ENCODE data around the gene TERT. TPM values are rescaled to one million over a fixed set of nuclear protein-coding genes. Genes with fewer than 3 reads are reported as not detected.
"Not testable (repeated sequence)": the region's sequence is repeated elsewhere in the genome, so short reads cannot be mapped to it uniquely, and the experiment has no call there.

The TERT gene
- total RNA-seq, 3 donors from 2014 or later: 2.1 to 5.0 (median 2.8) TPM

DNA sequence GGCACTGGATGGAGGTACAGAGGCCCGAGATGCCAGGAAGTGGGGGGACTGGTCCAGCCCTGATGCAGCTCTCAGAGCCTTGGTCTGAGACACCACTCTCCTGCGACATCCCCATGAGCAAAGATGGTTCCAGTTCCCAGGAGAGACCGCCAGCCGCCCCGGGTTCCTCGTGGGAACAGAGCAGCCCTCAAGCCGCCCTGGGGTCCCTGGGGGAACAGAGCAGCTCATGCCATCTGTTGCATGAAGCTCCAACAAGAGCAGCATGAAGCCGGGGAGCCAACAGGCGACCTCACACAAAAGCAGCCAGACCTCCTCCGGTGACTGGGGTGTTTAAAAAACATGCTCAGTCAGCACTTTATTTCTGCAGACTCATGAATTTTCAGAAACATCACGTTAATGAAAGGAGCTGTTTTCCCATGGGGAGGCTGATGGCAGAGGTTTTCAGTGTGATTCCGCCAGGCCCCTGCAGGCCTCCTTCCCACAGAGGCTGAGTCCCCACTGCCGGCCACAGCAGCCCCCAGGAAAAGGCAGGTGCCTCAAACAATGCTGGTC is 63.4 kb downstream of the TERT start:
- H3K4me1 ChIP-seq (ENCODE audit: low read depth): no peaks in the 10 kb centered on the region
- no peaks in the 10 kb centered on the region for H3K36me3 ChIP-seq (ENCODE audit: low read depth)
- ATAC-seq: no peak
- intact Hi-C loops (cut with DNase I, micrococcal nuclease): no loop called here
- H3K4me3 ChIP-seq: no peak overlapping the region
- TF ChIP-seq, protein P1, sequence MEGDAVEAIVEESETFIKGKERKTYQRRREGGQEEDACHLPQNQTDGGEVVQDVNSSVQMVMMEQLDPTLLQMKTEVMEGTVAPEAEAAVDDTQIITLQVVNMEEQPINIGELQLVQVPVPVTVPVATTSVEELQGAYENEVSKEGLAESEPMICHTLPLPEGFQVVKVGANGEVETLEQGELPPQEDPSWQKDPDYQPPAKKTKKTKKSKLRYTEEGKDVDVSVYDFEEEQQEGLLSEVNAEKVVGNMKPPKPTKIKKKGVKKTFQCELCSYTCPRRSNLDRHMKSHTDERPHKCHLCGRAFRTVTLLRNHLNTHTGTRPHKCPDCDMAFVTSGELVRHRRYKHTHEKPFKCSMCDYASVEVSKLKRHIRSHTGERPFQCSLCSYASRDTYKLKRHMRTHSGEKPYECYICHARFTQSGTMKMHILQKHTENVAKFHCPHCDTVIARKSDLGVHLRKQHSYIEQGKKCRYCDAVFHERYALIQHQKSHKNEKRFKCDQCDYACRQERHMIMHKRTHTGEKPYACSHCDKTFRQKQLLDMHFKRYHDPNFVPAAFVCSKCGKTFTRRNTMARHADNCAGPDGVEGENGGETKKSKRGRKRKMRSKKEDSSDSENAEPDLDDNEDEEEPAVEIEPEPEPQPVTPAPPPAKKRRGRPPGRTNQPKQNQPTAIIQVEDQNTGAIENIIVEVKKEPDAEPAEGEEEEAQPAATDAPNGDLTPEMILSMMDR (IDR thresholded peaks at IDR 0.05): no peak
- DNase-seq: no peak
- H3K9me3 ChIP-seq: peaks cover 11% of the 10 kb centered on the region

DNA sequence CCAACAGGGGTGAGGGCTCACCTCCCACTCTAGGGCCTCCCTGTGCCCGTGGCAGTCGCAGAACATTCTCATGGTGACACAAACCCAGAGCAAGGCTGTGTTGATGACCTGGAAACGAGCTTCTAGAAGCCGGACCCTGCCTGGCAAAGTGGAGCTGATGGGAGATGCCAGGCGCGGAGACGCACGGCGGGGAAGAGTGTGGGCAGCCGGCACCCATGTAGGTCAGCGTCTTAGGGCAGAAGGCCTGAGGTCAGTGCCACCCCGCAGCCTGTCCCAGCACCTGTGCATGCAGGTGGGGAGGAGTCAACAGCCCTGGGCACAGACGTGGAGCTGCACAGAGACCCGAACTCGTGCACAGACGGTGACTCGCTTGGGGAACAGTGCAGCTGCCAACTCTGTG is 64.3 kb downstream of the TERT start:
- intact Hi-C loops (cut with DNase I, micrococcal nuclease): no loop called here
- Histone ChIP-seq H3K4me3 (no peak overlapping the region), H3K4me1 (ENCODE audit: low read depth) (no peaks in the 10 kb centered on the region), H3K9me3 (peaks cover 5% of the 10 kb centered on the region), H3K36me3 (ENCODE audit: low read depth) (no peaks in the 10 kb centered on the region)
- DNase-seq (no peak), ATAC-seq (no peak)
- TF ChIP-seq, protein P1 (IDR thresholded peaks at IDR 0.05): no peak

DNA sequence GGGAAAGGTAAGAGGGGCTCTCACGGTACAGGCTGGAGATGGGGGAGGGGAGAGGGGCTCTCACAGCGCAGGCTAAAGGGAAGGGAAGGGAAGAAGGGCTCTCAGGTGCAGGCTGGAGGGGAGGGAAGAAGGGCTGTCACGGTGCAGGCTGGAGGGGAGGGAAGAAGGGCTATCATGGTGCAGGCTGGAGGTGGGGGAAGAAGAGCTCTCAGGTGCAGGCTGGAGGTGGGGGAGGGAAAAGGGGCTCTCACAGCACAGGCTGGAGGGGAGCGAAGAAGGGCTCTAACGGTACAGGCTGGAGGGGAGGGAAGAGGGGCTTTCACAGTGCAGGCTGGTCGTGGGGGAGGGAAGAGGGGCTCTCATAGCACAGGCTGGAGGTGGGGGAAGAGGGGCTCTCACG is 65.0 kb downstream of the TERT start:
- no peaks in the 10 kb centered on the region for H3K4me1 ChIP-seq (ENCODE audit: low read depth)
- DNase-seq (no peak), ATAC-seq (no peak)
- intact Hi-C loops (cut with DNase I, micrococcal nuclease): no loop called here
- H3K36me3 ChIP-seq (ENCODE audit: low read depth): no peaks in the 10 kb centered on the region
- TF ChIP-seq, protein P1 (IDR thresholded peaks at IDR 0.05): no peak
- H3K9me3 ChIP-seq: no peaks in the 10 kb centered on the region
- no peak overlapping the region for H3K4me3 ChIP-seq

DNA sequence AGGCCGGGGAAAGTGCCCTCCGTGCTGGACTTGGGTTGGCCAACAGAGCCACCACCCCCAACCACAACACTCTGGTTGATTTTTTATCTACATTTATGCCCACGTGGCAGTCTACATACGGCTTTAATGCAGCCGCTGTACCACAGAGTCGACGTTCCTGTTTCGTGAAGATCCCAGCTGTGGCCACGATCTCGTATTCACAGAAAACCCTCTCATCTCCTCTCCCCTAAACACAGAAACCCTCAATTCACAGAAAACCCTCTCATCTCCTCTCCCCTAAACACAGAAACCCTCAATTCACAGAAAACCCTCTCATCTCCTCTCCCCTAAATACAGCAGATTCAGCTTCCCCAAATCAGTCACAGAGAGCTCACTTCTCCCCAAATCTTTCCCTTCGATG is 65.8 kb downstream of the TERT start:
- DNase-seq; H3K9me3 ChIP-seq; intact Hi-C loops (cut with DNase I, micrococcal nuclease); H3K36me3 ChIP-seq (ENCODE audit: low read depth); ATAC-seq; H3K4me3 ChIP-seq; H3K4me1 ChIP-seq (ENCODE audit: low read depth): not testable (repeated sequence)

GRCh38 chr5:1228120-1228519 is 66.7 kb downstream of the TERT start:
- DNase-seq (no peak), ATAC-seq (peak; percentile 5)
- no peaks in the 10 kb centered on the region for H3K9me3 ChIP-seq
- intact Hi-C loops (cut with DNase I, micrococcal nuclease): no loop called here
- no peaks in the 10 kb centered on the region for H3K4me1 ChIP-seq (ENCODE audit: low read depth)
- no peak overlapping the region for H3K4me3 ChIP-seq
- H3K36me3 ChIP-seq (ENCODE audit: low read depth): no peaks in the 10 kb centered on the region
- TF ChIP-seq, protein P1 (IDR thresholded peaks at IDR 0.05): no peak

DNA sequence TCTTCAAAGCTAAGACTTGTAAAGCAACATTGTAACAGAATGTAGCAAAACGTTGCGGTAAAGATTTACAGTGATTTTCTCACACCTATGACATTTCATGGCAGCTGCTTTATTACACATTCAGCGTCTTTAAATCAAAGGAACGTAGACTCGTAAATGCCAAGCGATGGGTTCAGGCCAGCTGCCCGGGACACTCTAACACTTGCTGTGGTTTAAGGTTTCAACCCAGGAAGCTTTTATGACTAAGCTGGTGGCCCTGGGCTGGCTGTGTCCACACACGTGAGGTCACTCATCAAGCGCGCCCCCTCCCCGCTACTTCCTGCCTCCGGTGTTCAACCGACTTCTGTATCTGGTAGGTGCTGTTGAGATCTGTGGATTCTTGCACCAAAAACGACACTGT is 67.2 kb downstream of the TERT start:
- peak in 1 of 3 donors; percentile 21 for DNase-seq
- Histone ChIP-seq H3K4me1 (ENCODE audit: low read depth) (no peaks in the 10 kb centered on the region), H3K36me3 (ENCODE audit: low read depth) (no peaks in the 10 kb centered on the region), H3K4me3 (no peak overlapping the region), H3K9me3 (no peaks in the 10 kb centered on the region)
- TF ChIP-seq, protein P1 (IDR thresholded peaks at IDR 0.05): no peak
- intact Hi-C loops (cut with DNase I, micrococcal nuclease): no loop called here
- ATAC-seq: peak; percentile 73

Data from mucosa of descending colon (tissue), 3 donors.